HG02885 (cell line): ENCODE results near the gene CNTNAP2.
"Not testable (repeated sequence)": the region's sequence is repeated elsewhere in the genome, so short reads cannot be mapped to it uniquely, and the experiment has no call there.

ENCODE experiments used
- ATAC-seq: cut with Tn5 transposase; IDR thresholded peaks from one replicate; pipeline ENCODE4 v1.9.1; 2021; ENCODE audit warnings: mild to moderate bottlenecking; ENCODE audit not compliant: unreplicated experiment, poor library complexity

CNTNAP2 gene

DNA sequence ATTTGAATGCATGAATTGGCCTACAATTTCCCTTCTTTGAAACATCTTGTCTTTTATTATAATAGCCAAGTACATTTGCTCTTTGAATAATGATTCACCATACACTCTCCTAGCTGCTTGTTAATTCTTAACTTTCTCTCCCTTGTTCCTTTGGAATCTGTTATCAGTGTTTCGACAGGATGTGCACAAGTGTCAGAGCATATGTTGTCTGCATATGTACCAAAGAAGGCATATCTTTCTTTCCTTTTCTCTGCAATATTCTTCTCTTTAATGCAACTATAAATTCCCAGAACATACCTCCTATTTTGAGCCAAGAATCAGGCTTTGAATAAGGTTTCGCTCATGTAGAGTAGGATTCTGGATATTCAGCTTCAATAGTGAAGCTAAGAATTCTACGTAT lies 1625.7 kb downstream of the CNTNAP2 start:
- ATAC-seq: no peak

- no peak for ATAC-seq
Observed at GRCh38 chr7:147756300-147756699, 1639.7 kb downstream of the CNTNAP2 start.

- ATAC-seq: no peak
Observed at GRCh38 chr7:147759327-147759943, 1642.8 kb downstream of the CNTNAP2 start.

DNA sequence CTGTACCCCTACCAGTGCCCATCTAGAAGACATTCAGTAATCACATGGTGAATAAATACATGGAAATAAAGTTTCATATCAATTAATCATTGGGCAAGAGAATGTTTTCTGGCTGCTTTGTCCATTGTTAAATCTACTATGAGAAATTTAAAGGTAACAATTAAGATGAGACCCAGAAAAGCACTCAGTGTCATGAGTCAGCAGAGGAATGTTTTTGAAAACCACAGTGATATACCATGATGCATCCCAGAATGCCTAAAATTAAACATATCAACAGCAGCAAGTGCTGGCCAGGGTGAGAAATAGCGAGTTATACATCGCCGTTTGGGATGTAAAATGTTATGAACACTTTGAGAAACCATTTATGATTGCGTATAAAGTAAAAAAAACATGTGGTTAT lies 1648.7 kb downstream of the CNTNAP2 start:
- ATAC-seq: no peak

DNA sequence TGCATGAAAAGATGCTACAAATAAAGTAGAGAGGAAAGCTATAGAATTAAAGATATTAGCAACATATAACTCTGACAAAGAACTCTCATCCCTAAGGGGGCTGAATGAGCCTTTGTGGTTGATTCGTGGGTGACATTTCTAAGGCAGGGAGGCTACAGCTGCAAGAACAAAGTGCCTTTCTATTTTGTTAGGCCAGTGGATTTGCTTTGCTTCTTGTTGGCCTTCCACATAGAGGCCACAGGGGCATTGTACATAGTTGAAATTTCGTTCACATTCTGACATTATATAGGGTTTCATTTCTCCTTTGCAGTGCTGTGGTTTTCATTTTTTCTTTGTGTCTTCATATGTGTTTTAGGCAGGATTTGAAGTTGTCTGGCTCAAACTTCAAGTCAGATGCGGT lies 1654.7 kb downstream of the CNTNAP2 start:
- ATAC-seq: no peak

GRCh38 chr7:147774461-147774860 lies 1657.9 kb downstream of the CNTNAP2 start:
- no peak for ATAC-seq

DNA sequence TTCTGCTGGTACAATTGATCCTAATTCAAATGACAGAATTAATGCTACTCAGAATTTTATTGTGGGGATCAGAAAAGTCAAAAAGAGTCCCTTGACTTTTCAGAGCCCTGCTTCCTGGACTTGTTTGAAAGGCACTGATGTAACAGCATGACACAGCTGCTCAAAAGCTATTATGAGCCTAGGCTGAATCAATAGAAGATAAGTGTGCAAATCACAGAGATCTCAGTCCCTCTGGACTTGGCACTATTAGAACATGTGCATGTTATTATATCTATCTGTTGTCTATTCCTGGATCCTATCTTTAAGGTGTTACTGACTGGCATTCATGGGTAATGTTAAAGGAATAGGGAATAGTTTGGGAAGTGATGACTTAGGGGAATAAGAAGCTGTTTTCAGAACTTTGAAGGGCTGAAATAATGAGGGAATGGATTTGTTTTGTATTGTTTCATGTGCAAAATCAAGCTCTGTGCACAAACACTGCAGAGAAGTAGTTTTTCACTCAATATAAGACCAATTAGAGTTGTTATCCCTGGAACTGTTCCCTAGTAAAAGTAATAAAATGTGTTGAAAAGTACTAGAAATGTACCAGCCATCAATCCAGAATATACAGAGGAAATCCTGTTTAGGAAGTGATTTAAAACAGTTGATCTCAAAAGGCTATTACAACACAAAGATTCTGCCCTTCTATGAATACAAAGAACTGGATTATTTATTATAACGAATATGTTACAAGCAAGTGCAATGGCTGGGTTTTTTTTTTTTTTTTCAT lies 1659.1 kb downstream of the CNTNAP2 start:
- no peak for ATAC-seq

DNA sequence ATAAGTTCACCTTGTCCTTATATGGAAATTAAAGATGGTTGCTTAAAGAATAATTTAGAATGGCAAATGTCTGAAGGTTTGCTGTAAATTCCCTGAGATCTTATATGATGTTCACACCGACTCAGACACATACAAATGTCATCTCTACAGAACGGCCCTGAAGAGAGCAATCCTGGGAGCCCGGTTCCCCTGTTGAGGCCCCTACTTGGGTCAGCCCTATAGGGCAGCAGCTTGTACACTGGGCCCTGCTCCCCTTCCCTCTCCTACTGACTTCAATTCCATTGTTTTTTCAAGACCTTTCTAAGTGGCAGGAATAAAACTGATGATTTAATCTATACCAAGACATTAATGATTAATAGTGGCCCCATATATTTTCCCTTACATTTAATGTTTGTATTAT lies 1660.7 kb downstream of the CNTNAP2 start:
- no peak for ATAC-seq

DNA sequence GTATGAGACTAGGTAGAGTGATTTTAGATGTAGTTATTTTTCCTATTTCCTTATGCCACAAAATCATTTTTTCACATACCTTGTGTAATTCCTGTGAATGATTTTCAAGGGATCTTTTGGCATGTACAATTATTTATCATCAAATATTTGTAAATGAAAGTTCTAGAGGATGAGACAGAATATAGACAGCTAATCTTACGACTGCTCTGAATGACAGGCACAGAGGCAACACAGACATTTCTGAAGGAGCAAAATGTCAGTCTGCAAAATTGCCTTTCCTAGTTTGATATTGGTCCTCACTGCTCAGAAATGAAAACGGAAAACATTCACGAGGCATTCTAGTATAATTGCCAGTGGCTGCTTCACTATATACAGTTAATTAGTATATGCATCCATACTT lies 1663.3 kb downstream of the CNTNAP2 start:
- ATAC-seq: no peak

DNA sequence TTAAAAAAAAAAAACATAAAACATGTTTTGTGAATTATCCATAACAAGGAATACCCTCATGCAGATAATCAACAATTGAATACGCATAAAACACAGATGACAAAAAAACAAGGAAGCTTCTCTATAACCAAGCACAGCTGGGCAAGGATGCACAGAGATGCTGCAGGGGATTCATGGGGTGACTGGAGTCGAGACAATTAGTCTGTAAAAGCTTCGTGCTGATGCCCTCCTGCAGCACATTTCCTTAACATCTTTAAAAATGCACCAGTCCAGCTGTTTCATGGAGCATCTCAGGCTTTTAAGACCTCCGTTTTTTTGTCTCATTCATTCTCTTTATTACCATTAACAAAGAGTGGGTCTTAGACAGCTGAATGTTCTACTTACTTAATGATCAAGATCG lies 1680.0 kb downstream of the CNTNAP2 start:
- no peak for ATAC-seq

- ATAC-seq: no peak
Observed at GRCh38 chr7:147798001-147798400, 1681.4 kb downstream of the CNTNAP2 start.

- not testable (repeated sequence) for ATAC-seq
Observed at GRCh38 chr7:147801762-147802161, 1685.2 kb downstream of the CNTNAP2 start.

DNA sequence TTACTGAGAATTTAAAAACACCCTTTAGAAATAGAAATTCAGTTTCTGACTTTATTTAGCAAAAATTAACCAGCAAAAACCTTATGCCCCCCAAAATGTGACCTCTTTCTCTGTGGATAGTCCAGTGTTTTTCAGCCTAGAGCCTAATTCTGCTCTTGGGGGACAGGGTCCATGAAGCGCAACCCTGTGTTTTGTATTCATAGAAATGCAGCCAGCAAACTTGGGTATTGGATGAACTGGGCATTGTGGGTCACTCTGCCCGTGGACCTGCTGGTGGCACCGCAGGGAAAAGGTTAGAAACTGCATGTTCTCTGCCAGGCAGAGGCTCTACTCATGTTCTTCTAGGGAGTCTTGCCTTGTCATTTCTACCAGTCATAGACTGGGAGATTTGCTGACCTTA lies 1686.5 kb downstream of the CNTNAP2 start:
- no peak for ATAC-seq

DNA sequence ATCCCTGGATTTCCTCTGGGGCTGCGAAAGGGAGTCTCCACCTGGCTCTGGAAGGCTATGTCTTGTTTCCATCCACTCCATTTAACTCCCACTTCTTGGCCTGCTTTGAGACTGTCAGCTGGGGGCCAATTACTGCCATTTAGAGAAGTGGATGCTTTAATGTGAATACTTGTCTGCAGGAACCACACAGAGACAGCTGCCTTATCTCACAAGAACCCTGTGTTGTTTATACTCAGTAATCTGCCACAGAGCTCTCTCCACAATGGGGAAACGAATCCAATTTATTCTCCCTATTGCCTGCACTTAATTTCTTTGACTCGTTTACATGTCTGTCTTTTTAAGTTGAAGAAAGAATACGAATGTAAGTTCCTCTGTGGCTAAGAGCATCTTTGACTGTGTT lies 1687.0 kb downstream of the CNTNAP2 start:
- ATAC-seq: no peak

DNA sequence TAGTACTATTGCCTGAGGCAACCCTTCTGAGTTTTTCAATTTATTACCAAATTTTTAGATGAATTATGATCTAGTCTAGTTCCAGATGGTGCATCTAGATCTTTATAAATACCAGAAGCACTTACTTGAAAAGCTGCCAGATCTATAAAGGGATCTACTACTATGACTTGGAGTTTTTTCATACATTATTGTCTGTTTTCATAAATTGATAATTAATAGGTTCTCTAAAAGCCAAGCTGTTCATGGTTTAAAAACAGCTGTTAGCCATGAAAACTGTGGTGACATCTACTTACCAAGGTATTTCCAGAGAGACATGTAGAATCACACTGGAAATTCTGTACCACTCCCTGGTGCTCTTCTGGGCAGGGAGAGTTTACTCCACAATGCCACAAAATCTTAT lies 1687.4 kb downstream of the CNTNAP2 start:
- ATAC-seq: no peak

- ATAC-seq: no peak
Observed at GRCh38 chr7:147805996-147806576, 1689.5 kb downstream of the CNTNAP2 start.

DNA sequence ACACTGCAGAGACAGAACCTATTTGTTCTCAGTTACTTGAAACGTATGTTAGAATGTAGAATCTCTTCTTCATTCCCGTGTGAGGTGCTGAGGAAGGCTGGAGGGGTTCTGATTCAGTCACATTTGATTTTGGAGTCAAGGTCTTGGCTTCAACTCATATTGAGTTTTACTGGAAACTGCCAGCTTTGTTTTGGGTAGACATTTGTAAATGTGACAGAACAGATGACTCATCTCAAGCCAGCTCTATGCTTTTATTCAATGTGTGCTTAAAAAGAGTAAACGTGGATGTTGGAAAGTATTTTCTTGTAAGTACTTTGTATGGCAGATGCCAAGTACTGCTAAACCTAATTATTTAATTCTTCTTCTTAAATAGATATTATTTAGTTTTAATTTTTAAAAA lies 1693.2 kb downstream of the CNTNAP2 start:
- ATAC-seq: no peak

GRCh38 chr7:147810269-147810668 lies 1693.7 kb downstream of the CNTNAP2 start:
- no peak for ATAC-seq

GRCh38 chr7:147811923-147812322 lies 1695.3 kb downstream of the CNTNAP2 start:
- no peak for ATAC-seq

DNA sequence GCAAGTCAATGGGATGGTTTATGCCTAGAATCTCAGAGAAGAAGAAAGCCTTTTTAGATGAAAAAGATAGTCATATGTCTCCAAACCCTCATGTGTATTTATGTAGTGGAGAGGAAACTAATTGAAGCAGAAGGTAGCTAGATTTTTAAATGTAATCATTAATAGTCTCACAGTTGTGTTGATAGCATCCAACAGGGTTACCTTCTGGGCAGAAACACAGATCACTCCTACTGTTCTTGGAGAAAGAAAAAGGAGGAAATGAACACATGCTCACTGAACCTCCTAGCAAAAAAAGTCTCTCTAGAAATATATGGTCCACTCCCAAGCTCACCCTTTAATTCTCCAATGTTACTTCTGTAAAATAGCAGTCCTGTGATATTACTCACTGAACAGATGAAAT lies 1696.7 kb downstream of the CNTNAP2 start:
- no peak for ATAC-seq

GRCh38 chr7:147818317-147818716 lies 1701.7 kb downstream of the CNTNAP2 start:
- ATAC-seq: no peak

GRCh38 chr7:147824671-147825070 lies 1708.1 kb downstream of the CNTNAP2 start:
- ATAC-seq: no peak
